Measurements from ENCODE around the gene RNF4.

The RNF4 gene

DNA sequence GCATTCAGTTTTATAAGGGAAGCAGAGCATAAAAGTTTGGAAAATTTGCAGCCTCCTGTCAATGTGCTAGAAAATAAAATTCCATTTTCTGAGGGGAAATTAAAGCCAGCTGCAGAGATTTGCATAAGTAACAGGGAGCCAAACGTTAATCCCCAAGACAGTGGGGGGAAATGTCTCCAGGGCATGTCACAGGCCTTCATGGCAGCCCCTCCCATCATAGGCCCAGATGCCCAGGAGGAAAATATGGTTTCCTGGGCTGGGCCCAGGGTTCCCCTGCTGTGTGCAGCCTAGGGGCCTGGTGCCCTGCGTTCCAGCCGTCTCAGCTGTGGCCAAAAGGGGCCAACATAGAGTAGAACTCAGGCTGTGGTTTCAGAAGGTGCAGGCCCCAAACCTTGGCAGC, 9.3 kb downstream of the RNF4 start:
- TF ChIP-seq, protein P1, sequence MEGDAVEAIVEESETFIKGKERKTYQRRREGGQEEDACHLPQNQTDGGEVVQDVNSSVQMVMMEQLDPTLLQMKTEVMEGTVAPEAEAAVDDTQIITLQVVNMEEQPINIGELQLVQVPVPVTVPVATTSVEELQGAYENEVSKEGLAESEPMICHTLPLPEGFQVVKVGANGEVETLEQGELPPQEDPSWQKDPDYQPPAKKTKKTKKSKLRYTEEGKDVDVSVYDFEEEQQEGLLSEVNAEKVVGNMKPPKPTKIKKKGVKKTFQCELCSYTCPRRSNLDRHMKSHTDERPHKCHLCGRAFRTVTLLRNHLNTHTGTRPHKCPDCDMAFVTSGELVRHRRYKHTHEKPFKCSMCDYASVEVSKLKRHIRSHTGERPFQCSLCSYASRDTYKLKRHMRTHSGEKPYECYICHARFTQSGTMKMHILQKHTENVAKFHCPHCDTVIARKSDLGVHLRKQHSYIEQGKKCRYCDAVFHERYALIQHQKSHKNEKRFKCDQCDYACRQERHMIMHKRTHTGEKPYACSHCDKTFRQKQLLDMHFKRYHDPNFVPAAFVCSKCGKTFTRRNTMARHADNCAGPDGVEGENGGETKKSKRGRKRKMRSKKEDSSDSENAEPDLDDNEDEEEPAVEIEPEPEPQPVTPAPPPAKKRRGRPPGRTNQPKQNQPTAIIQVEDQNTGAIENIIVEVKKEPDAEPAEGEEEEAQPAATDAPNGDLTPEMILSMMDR (IDR thresholded peaks at IDR 0.05): no peak
- TF ChIP-seq ZFX (IDR thresholded peaks at IDR 0.05; ENCODE audit: borderline replicate concordance): no peak
- H3K27ac ChIP-seq: no peak overlapping the region

DNA sequence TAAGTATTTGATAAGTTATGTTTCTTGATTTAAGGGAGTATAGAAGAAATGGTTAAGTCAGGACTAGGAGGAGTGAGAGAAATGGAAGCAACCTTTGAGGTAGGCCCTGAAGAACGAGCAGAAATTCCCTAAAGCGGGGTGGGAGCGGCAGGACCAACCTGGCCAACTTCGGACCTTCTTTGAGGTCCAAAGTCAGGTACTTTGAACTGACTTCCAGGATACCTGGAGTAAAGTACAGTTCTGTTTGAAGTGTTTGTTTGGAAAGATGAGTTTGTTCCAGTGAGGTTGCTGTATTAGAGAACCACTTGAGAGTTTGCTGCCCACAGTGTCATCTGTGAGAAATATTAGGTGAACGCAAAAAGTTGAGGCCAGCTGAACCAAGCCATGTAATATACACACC, 11.7 kb downstream of the RNF4 start:
- no peak for TF ChIP-seq ZFX (IDR thresholded peaks at IDR 0.05; ENCODE audit: borderline replicate concordance)
- TF ChIP-seq, protein P1 (IDR thresholded peaks at IDR 0.05): no peak
- no peak overlapping the region for H3K27ac ChIP-seq

DNA sequence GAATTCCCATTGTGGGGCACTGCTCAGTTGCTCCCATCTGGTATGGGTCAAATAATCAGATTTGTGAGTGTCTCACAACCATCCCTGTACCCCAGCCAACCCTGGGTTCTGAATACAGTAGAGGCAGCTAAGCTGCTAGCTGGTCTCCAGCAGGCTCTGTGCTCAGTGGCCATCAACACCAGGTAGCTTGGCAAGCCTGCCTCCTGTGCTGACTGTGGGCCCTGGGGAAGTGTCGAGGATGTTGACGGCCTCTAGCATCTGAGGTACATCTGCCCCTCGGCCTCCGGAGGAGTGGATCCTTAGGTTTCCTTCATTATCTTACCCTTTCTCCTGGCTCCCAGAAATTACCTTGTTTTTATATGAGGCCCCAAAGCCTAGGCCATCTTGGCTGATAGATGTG, 13.3 kb downstream of the RNF4 start:
- no peak for TF ChIP-seq ZFX (IDR thresholded peaks at IDR 0.05; ENCODE audit: borderline replicate concordance)
- TF ChIP-seq, protein P1 (IDR thresholded peaks at IDR 0.05): no peak
- no peak overlapping the region for H3K27ac ChIP-seq

DNA sequence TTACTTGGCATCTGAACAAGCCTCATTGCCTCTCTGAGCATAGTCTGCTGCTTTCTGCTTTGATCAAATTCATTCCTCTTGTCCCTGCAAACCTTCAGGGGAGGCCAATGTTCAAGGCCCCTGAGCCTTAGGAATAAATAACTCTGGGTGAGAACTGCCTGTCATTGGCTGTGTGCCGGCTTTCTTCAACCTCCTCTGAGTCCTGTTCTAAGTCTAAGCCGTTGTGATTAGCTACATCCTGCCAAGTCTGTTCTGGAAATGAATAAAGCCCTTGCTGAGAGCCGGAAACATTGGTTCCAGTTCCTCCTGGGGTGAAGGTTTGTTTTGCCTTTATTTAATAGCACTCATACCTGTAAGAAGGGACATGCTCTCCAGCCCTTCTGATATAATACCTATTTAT, 13.8 kb downstream of the RNF4 start:
- TF ChIP-seq, protein P1 (IDR thresholded peaks at IDR 0.05): no peak
- no peak overlapping the region for H3K27ac ChIP-seq

DNA sequence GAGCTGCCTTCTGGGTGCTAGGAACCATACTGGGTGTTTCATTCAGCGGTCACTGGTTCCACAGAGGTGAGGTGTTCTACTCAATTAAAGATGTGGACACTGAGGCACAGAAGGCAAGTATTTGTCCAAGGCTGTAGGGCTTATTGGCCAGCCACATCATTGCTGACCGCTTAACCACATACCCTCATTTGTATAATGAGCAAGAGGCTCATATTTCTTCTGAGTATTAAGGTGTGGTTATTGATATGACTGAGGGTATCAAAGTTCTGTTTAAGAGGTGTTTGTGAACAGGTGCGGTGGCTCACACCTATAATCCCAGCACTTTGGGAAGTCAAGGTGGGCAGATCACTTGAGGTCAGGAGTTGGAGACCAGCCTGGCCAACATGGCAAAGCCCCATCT, 14.3 kb downstream of the RNF4 start:
- no peak overlapping the region for H3K27ac ChIP-seq
- no peak for TF ChIP-seq ZFX (IDR thresholded peaks at IDR 0.05; ENCODE audit: borderline replicate concordance)
- TF ChIP-seq, protein P1 (IDR thresholded peaks at IDR 0.05): no peak

DNA sequence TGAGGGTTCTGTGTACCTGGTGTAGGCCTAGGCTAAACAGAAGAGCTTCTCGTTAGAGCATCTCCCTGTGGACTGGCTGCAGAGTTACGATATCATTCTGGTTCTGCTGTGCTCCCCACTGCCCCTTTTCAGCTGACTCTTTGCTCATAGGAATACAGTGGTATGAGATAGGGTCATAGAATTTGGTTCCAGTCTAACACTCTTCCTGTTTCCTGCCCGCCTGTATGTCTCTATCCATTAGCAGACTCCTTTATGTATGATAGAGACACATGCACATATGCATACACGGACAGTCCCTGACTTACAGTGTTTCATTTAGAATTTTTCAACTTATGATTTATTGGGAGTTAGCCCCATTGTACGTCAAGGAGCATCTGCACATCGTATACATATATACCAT, 15.3 kb downstream of the RNF4 start:
- H3K27ac ChIP-seq: no peak overlapping the region
- TF ChIP-seq ZFX (IDR thresholded peaks at IDR 0.05; ENCODE audit: borderline replicate concordance): no peak
- TF ChIP-seq, protein P1 (IDR thresholded peaks at IDR 0.05): no peak

DNA sequence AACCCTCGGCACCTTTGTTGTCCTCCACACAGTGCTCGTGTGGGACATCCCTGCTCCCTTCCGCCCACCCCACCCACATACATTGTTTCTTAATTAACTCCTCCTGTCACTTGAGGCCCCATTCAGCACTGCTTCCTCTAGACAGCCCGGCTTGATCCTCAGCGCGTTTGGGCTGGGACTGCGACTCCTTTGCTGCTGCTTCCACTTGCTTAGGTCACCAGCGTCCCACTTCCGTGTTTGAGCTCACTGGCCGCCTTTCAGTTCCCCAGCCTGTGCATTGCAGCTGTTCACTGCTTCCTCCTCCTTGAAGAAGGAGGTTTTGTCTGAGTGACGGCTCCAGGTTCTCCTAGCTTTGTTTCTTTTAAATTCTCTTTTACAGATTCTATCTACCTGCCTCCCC, 16.1 kb downstream of the RNF4 start:
- H3K27ac ChIP-seq: no peak overlapping the region
- TF ChIP-seq, protein P1 (IDR thresholded peaks at IDR 0.05): no peak
- no peak for TF ChIP-seq ZFX (IDR thresholded peaks at IDR 0.05; ENCODE audit: borderline replicate concordance)
